Neuronal stem cell (in vitro differentiated cells): Measurements from ENCODE around the gene GLRX.

ENCODE experiments used
- DNase-seq: peaks from one replicate; pipeline ENCODE4 v3.0.0-alpha.2; 2013; ENCODE audit warnings: low spot score
- H2AFZ ChIP-seq: one replicate; pipeline ENCODE4 v1.6.1; 2013; ENCODE audit warnings: mild to moderate bottlenecking, low read length, inconsistent platforms
- H2AK5ac ChIP-seq: 2 replicates; pipeline ENCODE4 v1.6.1; 2013; ENCODE audit warnings: low read depth, mild to moderate bottlenecking, inconsistent platforms, low read length, moderate library complexity, mixed read lengths
- H2BK120ac ChIP-seq: 2 replicates; pipeline ENCODE4 v1.6.1; 2013; ENCODE audit warnings: low read depth, mild to moderate bottlenecking, inconsistent platforms, low read length, moderate library complexity, mixed read lengths
- H2BK12ac ChIP-seq: one replicate; pipeline ENCODE4 v1.6.1; 2013; ENCODE audit warnings: low read length, inconsistent platforms
- H2BK15ac ChIP-seq: 2 replicates; pipeline ENCODE4 v1.6.1; 2013; ENCODE audit warnings: mild to moderate bottlenecking, low read length, inconsistent platforms, mixed read lengths
- H2BK5ac ChIP-seq: one replicate; pipeline ENCODE4 v1.6.1; 2013; ENCODE audit warnings: inconsistent platforms, mild to moderate bottlenecking, low read length, moderate library complexity
- H3K14ac ChIP-seq: one replicate; pipeline ENCODE4 v1.6.1; 2013; ENCODE audit warnings: low read length, inconsistent platforms
- H3K18ac ChIP-seq: 2 replicates; pipeline ENCODE4 v1.6.1; 2013; ENCODE audit warnings: low read length, inconsistent platforms
- H3K23ac ChIP-seq: 2 replicates; pipeline ENCODE4 v1.6.1; 2013; ENCODE audit warnings: low read depth, mild to moderate bottlenecking, mixed read lengths, low read length, inconsistent platforms; ENCODE audit not compliant: poor library complexity
- H3K27ac ChIP-seq: replicated peaks from 3 replicates; pipeline ENCODE4 v1.5.1; 2013; ENCODE audit warnings: low read length, inconsistent platforms
- H3K27me3 ChIP-seq, 3 experiments: 2 replicates each; pipeline ENCODE4 v1.6.1; 2013; ENCODE audit warnings: low read length in 3 of 3, mild to moderate bottlenecking in 2 of 3, inconsistent platforms in 1 of 3, low read depth in 1 of 3, mixed read lengths in 1 of 3, moderate library complexity in 1 of 3; ENCODE audit not compliant: control insufficient read depth in 3 of 3, insufficient read depth in 3 of 3
- H3K36me3 ChIP-seq, 2 donors: replicated peaks in 1 of 2; 2 replicates each; pipeline ENCODE4 v1.6.1; 2013; ENCODE audit warnings: low read length in 2 of 2; ENCODE audit not compliant: control insufficient read depth in 2 of 2, insufficient read depth in 2 of 2
- H3K4ac ChIP-seq: 2 replicates; pipeline ENCODE4 v1.6.1; 2013; ENCODE audit warnings: inconsistent platforms, mild to moderate bottlenecking, low read length, moderate library complexity
- H3K4me1 ChIP-seq, 2 donors: 1 replicate in 1 of 2; 2 replicates in 1 of 2; pipeline ENCODE4 v1.6.1; 2013; ENCODE audit warnings: low read length in 2 of 2, low read depth in 1 of 2; ENCODE audit not compliant: control insufficient read depth in 2 of 2, insufficient read depth in 1 of 2
- H3K4me2 ChIP-seq: one replicate; pipeline ENCODE4 v1.6.1; 2013; ENCODE audit warnings: mild to moderate bottlenecking, low read length, inconsistent platforms; ENCODE audit not compliant: insufficient read depth, poor library complexity, severe bottlenecking
- H3K4me3 ChIP-seq, 2 donors: 2 replicates each; pipeline ENCODE4 v1.5.1; 2013; ENCODE audit warnings: low read length in 2 of 2, mild to moderate bottlenecking in 2 of 2, inconsistent platforms in 1 of 2, moderate library complexity in 1 of 2
- H3K79me1 ChIP-seq: one replicate; pipeline ENCODE4 v1.6.1; 2013; ENCODE audit warnings: low read depth, mild to moderate bottlenecking, inconsistent platforms, low read length, moderate library complexity
- H3K9ac ChIP-seq: one replicate; pipeline ENCODE4 v1.6.1; 2013; ENCODE audit warnings: mild to moderate bottlenecking, low read depth, low read length, inconsistent platforms; ENCODE audit not compliant: poor library complexity
- H3K9me3 ChIP-seq, 2 donors: replicated peaks in 1 of 2; 2 replicates each; pipeline versions ENCODE3 to v1.6.1; 2013; ENCODE audit warnings: low read length in 2 of 2, mild to moderate bottlenecking in 2 of 2, inconsistent platforms in 1 of 2, low read depth in 1 of 2, mixed read lengths in 1 of 2, moderate library complexity in 1 of 2; ENCODE audit not compliant: control insufficient read depth in 2 of 2, insufficient read depth in 1 of 2
- H4K8ac ChIP-seq: one replicate; pipeline ENCODE4 v1.6.1; 2013; ENCODE audit warnings: low read depth, mild to moderate bottlenecking, inconsistent platforms, low read length, moderate library complexity
- H4K91ac ChIP-seq: one replicate; pipeline ENCODE4 v1.6.1; 2013; ENCODE audit warnings: low read length, low read depth, mild to moderate bottlenecking, inconsistent platforms; ENCODE audit not compliant: poor library complexity
- WGBS, 2 donors: extraction: QIAGEN DNeasy Blood & Tissue Kit; methylation state at CpG; one replicate each; pipeline ENCODE4 v1.1.7; 2013; ENCODE audit warnings: missing lambda C conversion rate in 2 of 2, mixed read lengths in 1 of 2; ENCODE audit not compliant: insufficient read length in 2 of 2, insufficient replicate concordance in 1 of 2; ENCODE audit errors: extremely low coverage in 2 of 2; 5-methylcytosine and 5-hydroxymethylcytosine counted together

The GLRX gene

DNA sequence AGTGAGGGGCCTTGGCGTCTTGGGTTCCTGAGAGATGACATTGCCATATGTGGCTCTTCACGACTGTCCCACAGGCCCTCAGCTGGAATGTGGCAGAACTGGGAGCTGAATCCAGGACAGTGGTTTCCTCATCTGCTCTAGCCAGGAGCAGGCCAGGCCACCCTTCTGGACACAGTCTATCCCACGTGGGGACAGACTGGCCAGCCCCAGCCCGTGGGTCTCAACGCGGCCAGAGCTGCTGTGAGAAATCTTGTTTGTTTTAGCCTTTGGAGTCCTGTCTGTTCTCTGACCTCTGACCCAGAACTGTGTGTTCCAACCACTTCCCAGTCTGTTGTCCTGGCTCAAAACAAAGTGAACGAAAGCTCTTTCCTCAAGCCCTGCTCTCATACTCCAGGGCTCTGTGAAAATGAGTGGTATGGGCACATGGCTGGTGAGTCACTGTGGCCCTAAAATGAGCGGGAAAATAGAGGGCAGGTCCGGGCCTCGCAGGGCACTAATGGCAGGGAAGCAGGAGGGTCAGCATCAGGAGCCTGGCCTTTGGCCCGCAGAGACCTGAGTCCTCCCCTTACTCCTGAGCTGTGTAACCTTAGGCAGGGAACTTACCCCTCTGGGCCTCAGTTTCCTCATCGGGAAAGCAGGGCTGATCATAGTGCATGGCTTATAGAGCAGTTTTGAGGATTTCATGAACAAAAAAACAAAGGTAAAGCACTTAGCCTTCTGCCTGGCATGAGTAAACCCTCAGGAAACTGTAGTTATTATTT is 34.8 kb upstream of the GLRX start:
- no peak overlapping the region for H2BK5ac ChIP-seq
- H3K4me1 ChIP-seq: peaks cover 20 to 24% of the 10 kb centered on the region in 2 donors
- no peak overlapping the region for H4K8ac ChIP-seq
- WGBS, 2 donors: no CpG with 5 or more reads among the region's 12 CpGs
- no peaks in the 10 kb centered on the region for H3K36me3 ChIP-seq
- DNase-seq: no peak
- no peak overlapping the region for H3K4me2 ChIP-seq
- H3K9ac ChIP-seq: no peak overlapping the region
- peak overlapping the region; percentile 10 for H3K27ac ChIP-seq
- no peak overlapping the region for H2AK5ac ChIP-seq
- H2BK120ac ChIP-seq: no peak overlapping the region
- no peaks in the 10 kb centered on the region for H3K27me3 ChIP-seq
- H4K91ac ChIP-seq: no peak overlapping the region
- H2BK12ac ChIP-seq: no peak overlapping the region
- peak overlapping the region; percentile 6 for H2AFZ ChIP-seq
- H3K4ac ChIP-seq: no peak overlapping the region
- H3K4me3 ChIP-seq: no peak overlapping the region
- peak overlapping the region; percentile 44 for H3K18ac ChIP-seq
- peak overlapping the region; percentile 3 for H2BK15ac ChIP-seq
- H3K9me3 ChIP-seq: peaks cover 0 to 4% of the 10 kb centered on the region in 2 donors
- no peak overlapping the region for H3K14ac ChIP-seq
- H3K23ac ChIP-seq: no peak overlapping the region
- no peaks in the 10 kb centered on the region for H3K79me1 ChIP-seq

GRCh38 chr5:95856501-95856981 is 34.0 kb upstream of the GLRX start:
- H4K8ac ChIP-seq: no peak overlapping the region
- no peaks in the 10 kb centered on the region for H3K36me3 ChIP-seq
- no peak overlapping the region for H4K91ac ChIP-seq
- no peak for DNase-seq
- H3K4ac ChIP-seq: no peak overlapping the region
- no peak overlapping the region for H2BK5ac ChIP-seq
- no peak overlapping the region for H2AK5ac ChIP-seq
- no peak overlapping the region for H3K9ac ChIP-seq
- H3K14ac ChIP-seq: no peak overlapping the region
- no peak overlapping the region for H3K23ac ChIP-seq
- H2BK120ac ChIP-seq: no peak overlapping the region
- H3K27ac ChIP-seq: no peak overlapping the region
- no peak overlapping the region for H2BK12ac ChIP-seq
- H3K27me3 ChIP-seq: no peaks in the 10 kb centered on the region
- H3K4me1 ChIP-seq: peaks cover 20 to 24% of the 10 kb centered on the region in 2 donors
- H2BK15ac ChIP-seq: no peak overlapping the region
- H3K79me1 ChIP-seq: no peaks in the 10 kb centered on the region
- H3K18ac ChIP-seq: no peak overlapping the region
- no peak overlapping the region for H3K4me3 ChIP-seq
- H2AFZ ChIP-seq: no peak overlapping the region
- no CpG with 5 or more reads among the region's 7 CpGs for WGBS, 2 donors
- no peak overlapping the region for H3K4me2 ChIP-seq
- peaks cover 0 to under 1% of the 10 kb centered on the region in 2 donors for H3K9me3 ChIP-seq

DNA sequence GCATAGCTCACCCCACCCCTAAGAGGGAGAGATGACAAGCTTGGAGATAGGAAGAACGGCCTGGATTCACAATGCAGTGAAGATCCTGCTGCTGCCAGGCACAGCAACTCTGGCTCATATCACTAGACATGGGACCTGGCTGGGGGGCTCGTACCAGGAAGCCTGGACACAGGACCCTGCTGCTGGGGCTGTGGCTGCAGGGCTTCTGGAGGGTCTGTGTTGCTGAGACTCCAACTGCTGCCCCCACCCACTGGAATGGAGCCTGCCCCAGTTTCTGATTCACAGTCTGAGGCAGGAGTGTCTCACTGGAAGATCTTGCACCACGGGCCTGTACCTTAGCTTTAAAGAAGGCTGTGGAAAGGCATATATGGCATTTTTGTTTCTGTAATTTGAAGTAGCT is 31.0 kb upstream of the GLRX start:
- Histone ChIP-seq H2BK120ac (no peak overlapping the region), H3K18ac (no peak overlapping the region), H3K27ac (no peak overlapping the region), H3K27me3 (no peaks in the 10 kb centered on the region), H2BK12ac (no peak overlapping the region), H3K79me1 (no peaks in the 10 kb centered on the region), H3K4me3 (no peak overlapping the region), H4K91ac (no peak overlapping the region), H2BK15ac (no peak overlapping the region), H3K36me3 (no peaks in the 10 kb centered on the region), H3K14ac (no peak overlapping the region), H3K4me1 (peaks cover 17 to 18% of the 10 kb centered on the region in 2 donors), H2AK5ac (no peak overlapping the region), H2AFZ (no peak overlapping the region), H3K9me3 (no peaks in the 10 kb centered on the region), H3K4me2 (no peak overlapping the region), H2BK5ac (no peak overlapping the region), H3K23ac (no peak overlapping the region), H3K4ac (no peak overlapping the region), H3K9ac (no peak overlapping the region), H4K8ac (no peak overlapping the region)
- no peak for DNase-seq
- WGBS, 2 donors: no CpG with 5 or more reads among the region's 3 CpGs

DNA sequence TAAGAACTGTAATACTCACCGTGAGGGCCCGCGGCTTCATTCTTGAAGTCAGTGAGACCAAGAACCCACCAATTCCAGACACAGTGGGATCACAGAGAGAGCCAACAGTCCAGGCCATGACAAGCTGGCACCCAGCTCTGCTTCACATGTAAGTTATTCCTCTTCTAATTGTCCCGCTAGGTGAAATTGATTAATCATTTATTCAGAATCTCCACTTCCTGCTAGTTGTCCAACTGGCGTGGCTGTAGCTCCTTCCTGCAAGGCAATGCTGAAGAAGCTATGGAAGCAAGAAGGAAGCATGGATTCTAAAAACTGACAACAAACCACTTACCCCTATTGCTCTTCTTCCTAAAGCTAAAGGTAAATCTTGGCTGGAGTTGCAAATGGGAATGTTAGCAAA is 30.0 kb upstream of the GLRX start:
- Histone ChIP-seq H2BK15ac (no peak overlapping the region), H2BK5ac (no peak overlapping the region), H3K36me3 (no peaks in the 10 kb centered on the region), H3K9ac (no peak overlapping the region), H2BK120ac (no peak overlapping the region), H3K4me1 (peaks cover 11% of the 10 kb centered on the region in 2 donors), H4K8ac (no peak overlapping the region), H3K27me3 (no peaks in the 10 kb centered on the region), H3K18ac (no peak overlapping the region), H3K9me3 (no peaks in the 10 kb centered on the region), H2AFZ (no peak overlapping the region), H3K4me3 (no peak overlapping the region), H3K23ac (no peak overlapping the region), H4K91ac (no peak overlapping the region), H2BK12ac (no peak overlapping the region), H3K4me2 (no peak overlapping the region), H3K14ac (no peak overlapping the region), H2AK5ac (no peak overlapping the region), H3K79me1 (no peaks in the 10 kb centered on the region), H3K27ac (no peak overlapping the region), H3K4ac (no peak overlapping the region)
- DNase-seq: no peak
- no CpG with 5 or more reads among the region's 5 CpGs for WGBS, 2 donors
